A549 (cell line): ENCODE results near the gene REN.

Experiments used
- CTCF ChIP-seq: fragments of >200 bp; sonication (Bioruptor Twin); formaldehyde crosslinking; IDR thresholded peaks from 3 replicates; pipeline ENCODE4 v1.5.1; 2016
- RCOR1 ChIP-seq: fragments of 150-350 bp; IDR thresholded peaks from 2 replicates; pipeline ENCODE4 v1.6.1; 2014; ENCODE audit warnings: antibody characterized with exemption, low read length, low read depth
- RFX5 ChIP-seq: fragments of 450-650 bp; IDR thresholded peaks from 2 replicates; pipeline ENCODE4 v1.7.1; 2014; ENCODE audit warnings: antibody characterized with exemption, mild to moderate bottlenecking, moderate library complexity
- SMC3 ChIP-seq: fragments of >200 bp; sonication (Bioruptor Twin); formaldehyde crosslinking; IDR thresholded peaks from 3 replicates; pipeline ENCODE4 v1.6.1; 2018; ENCODE audit warnings: inconsistent platforms
- ZNF302 ChIP-seq: fragments of 250-450 bp; sonication (Bioruptor Pico); IDR thresholded peaks from 2 replicates; pipeline ENCODE4 v1.9.0; 2021; ENCODE audit warnings: inconsistent platforms, mild to moderate bottlenecking, moderate library complexity

GRCh38 chr1:204121840-204122555 lies 44.1 kb downstream of the REN start:
- no peak for TF ChIP-seq CTCF
- TF ChIP-seq ZNF302 (CRISPR knock-in tag) = no peak
- TF ChIP-seq SMC3 = no peak
- no peak for TF ChIP-seq RCOR1
- TF ChIP-seq RFX5 = no peak
